Activated CD8-positive, alpha-beta T cell treated with anti-CD3 and anti-CD28 coated beads for 36 hours (primary cell): Measurements from ENCODE around the gene LCAT. TPM values are rescaled to one million over a fixed set of nuclear protein-coding genes. Genes with fewer than 3 reads are reported as not detected.

Experiments
- ATAC-seq: fragments of 200-7000 bp; cut with Tn5 transposase; one replicate; pipeline ENCODE4 v1.10.0; 2021; ENCODE audit warnings: mild to moderate bottlenecking, moderate library complexity
- CTCF ChIA-PET: fragments of 350-600 bp; sonication (Branson Sonifier 250); formaldehyde crosslinking; loops from one replicate; lab custom pipeline; 2021; ENCODE audit warnings: antibody characterized with exemption; lab: Charles Lee
- POLR2A ChIA-PET: fragments of 350-600 bp; sonication (Branson Sonifier 250); formaldehyde crosslinking; loops from one replicate; lab custom pipeline; 2021; ENCODE audit warnings: antibody characterized with exemption; lab: Charles Lee
- DNase-seq: peaks from one replicate; pipeline ENCODE4 v3.0.0-alpha.2; 2020
- H3K27ac Mint-ChIP-seq: one replicate; pipeline ENCODE4 v1.8.0; 2021; ENCODE audit warnings: mild to moderate bottlenecking, mixed read lengths
- H3K27me3 Mint-ChIP-seq: one replicate; pipeline ENCODE4 v1.8.0; 2021; ENCODE audit warnings: mixed read lengths
- H3K36me3 Mint-ChIP-seq: one replicate; pipeline ENCODE4 v1.8.0; 2021; ENCODE audit warnings: low read depth, mixed read lengths
- H3K4me1 Mint-ChIP-seq: one replicate; pipeline ENCODE4 v1.8.0; 2021; ENCODE audit warnings: low read depth, mixed read lengths
- H3K4me3 Mint-ChIP-seq: one replicate; pipeline ENCODE4 v1.8.0; 2021; ENCODE audit warnings: mild to moderate bottlenecking, moderate library complexity, mixed read lengths
- H3K9me3 Mint-ChIP-seq: one replicate; pipeline ENCODE4 v1.8.0; 2021; ENCODE audit warnings: mixed read lengths
- intact Hi-C: fragments of 100-400 bp; cut with micrococcal nuclease; formaldehyde crosslinking; loops from one replicate; pipeline ENCODE4 v1.10.0; 2022
- total RNA-seq, 2 experiments: library from RNA; stranded (reverse); gene quantifications; one replicate each; pipeline ENCODE4 v1.2.3, GENCODE V29; 2021
- TF ChIP-seq, protein P1 (sequence below): fragments of 200-600 bp; IDR thresholded peaks from one replicate; pipeline ENCODE4 v1.8.0; 2022; ENCODE audit warnings: antibody characterized with exemption, mild to moderate bottlenecking

LCAT gene
- total RNA-seq, 2 experiments from 2014 or later = 10.6 to 14.3 TPM

DNA sequence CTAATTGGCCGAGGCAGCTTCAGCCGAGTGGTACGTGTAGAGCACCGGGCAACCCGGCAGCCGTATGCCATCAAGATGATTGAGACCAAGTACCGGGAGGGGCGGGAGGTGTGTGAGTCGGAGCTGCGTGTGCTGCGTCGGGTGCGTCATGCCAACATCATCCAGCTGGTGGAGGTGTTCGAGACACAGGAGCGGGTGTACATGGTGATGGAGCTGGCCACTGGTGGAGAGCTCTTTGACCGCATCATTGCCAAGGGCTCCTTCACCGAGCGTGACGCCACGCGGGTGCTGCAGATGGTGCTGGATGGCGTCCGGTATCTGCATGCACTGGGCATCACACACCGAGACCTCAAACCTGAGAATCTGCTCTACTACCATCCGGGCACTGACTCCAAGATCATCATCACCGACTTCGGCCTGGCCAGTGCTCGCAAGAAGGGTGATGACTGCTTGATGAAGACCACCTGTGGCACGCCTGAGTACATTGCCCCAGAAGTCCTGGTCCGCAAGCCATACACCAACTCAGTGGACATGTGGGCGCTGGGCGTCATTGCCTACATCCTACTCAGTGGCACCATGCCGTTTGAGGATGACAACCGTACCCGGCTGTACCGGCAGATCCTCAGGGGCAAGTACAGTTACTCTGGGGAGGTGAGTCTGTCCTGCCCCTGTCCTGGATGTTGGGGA is 34.7 kb downstream of the LCAT start:
- POLR2A ChIA-PET = interaction anchor here (1.5 to 1.7 kb wide), 2 partner anchors 25 to 26 kb away, joined by 6 to 8 read pairs; partner anchors contain the start of gene NRN1L
- Mint-ChIP-seq H3K4me1 (peaks cover 22% of the 10 kb centered on the region), H3K36me3 (peaks cover 2% of the 10 kb centered on the region), H3K9me3 (no peaks in the 10 kb centered on the region), H3K27ac (peak overlapping the region; percentile 11), H3K27me3 (no peaks in the 10 kb centered on the region), H3K4me3 (no peak overlapping the region)
- intact Hi-C loops = no loop called here
- no peak for ATAC-seq
- no peak for DNase-seq
- CTCF ChIA-PET = interaction anchor here (1.1 to 7.2 kb wide), 2 partner anchors 9 to 24 kb away, joined by 3 to 45 read pairs; partner anchors contain the start of gene NRN1L
- TF ChIP-seq, protein P1, sequence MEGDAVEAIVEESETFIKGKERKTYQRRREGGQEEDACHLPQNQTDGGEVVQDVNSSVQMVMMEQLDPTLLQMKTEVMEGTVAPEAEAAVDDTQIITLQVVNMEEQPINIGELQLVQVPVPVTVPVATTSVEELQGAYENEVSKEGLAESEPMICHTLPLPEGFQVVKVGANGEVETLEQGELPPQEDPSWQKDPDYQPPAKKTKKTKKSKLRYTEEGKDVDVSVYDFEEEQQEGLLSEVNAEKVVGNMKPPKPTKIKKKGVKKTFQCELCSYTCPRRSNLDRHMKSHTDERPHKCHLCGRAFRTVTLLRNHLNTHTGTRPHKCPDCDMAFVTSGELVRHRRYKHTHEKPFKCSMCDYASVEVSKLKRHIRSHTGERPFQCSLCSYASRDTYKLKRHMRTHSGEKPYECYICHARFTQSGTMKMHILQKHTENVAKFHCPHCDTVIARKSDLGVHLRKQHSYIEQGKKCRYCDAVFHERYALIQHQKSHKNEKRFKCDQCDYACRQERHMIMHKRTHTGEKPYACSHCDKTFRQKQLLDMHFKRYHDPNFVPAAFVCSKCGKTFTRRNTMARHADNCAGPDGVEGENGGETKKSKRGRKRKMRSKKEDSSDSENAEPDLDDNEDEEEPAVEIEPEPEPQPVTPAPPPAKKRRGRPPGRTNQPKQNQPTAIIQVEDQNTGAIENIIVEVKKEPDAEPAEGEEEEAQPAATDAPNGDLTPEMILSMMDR = no peak

DNA sequence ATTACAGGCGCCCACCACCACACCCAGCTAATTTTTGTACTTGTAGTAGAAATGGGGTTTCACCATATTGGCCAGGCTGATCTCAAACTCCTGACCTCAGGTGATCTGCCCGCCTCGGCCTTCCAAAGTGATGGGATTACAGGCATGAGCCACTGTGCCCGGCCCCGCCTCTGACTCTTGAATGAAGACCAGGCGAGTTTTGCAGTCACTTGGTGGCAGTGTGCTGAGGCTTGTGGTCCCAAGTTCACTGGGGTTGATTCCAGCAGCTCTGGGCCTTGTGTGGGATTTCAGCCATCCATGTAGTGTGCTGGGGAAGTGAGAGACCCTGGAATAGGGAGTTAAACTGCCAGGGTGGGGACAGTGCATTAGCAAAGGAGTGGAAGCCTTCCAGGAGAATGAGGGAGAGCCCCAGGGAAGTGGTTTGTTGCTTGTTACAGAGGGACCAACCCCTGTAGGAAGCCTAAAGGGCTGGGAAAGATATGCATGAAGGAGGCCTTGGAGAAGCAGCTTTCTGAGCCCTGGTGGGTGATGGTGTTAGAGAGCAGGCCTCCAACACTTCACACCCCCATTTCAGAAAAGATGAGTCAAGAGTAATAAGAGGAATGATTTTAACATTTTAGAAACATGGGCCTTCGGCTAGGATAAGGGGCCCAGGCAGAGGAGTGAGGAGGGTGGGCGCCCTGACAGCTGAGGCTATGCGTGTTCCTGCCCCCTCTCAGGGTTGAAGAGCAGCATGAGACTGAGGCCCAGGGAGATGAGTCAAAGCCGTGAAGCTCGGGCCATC is 36.3 kb downstream of the LCAT start:
- CTCF ChIA-PET = interaction anchor here (0.8 to 7.2 kb wide), 6 partner anchors 14 to 91 kb away, joined by 3 to 45 read pairs (median 3); partner anchors contain the start of genes NRN1L and PSKH1
- TF ChIP-seq, protein P1 = no peak
- peak; percentile 43 for ATAC-seq
- POLR2A ChIA-PET = interaction anchor here (1.0 to 1.7 kb wide), 3 partner anchors 21 to 28 kb away, joined by 3 to 6 read pairs (median 4); no protein-coding TSS in a partner anchor
- DNase-seq = no peak
- H3K4me1 Mint-ChIP-seq = peaks cover 22% of the 10 kb centered on the region
- H3K27ac Mint-ChIP-seq = peak overlapping the region; percentile 50
- no peaks in the 10 kb centered on the region for H3K27me3 Mint-ChIP-seq
- intact Hi-C loops = no loop called here
- no peaks in the 10 kb centered on the region for H3K9me3 Mint-ChIP-seq
- H3K4me3 Mint-ChIP-seq = no peak overlapping the region
- H3K36me3 Mint-ChIP-seq = peaks cover 2% of the 10 kb centered on the region

DNA sequence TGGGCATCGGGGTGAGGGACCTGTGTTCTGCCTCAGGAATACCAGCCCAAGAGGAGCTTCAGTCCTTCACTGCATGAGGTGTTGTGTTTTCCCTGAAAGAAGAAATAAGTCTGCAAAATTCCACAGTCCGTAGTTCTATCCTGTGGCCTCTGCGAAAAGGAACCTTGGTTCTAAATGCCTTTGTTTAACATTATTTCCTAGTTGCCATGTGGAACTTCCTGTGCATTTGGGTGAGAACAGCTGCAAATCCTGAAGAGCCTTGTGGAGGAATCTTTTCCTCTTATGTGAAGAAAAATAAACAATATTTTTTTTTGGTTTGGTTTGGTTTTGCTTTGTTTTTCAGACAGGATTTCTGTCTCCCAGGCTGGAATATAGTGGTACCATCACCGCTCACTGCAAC is 41.1 kb downstream of the LCAT start:
- CTCF ChIA-PET = interaction anchor here (1.0 to 7.2 kb wide), 4 partner anchors 18 to 86 kb away, joined by 3 to 45 read pairs (median 6); partner anchors contain the start of gene NRN1L
- Mint-ChIP-seq H3K27ac (peak overlapping the region; percentile 3), H3K4me3 (no peak overlapping the region), H3K4me1 (peaks cover 10% of the 10 kb centered on the region), H3K36me3 (no peaks in the 10 kb centered on the region), H3K9me3 (no peaks in the 10 kb centered on the region), H3K27me3 (no peaks in the 10 kb centered on the region)
- no peak for DNase-seq
- intact Hi-C loops = no loop called here
- TF ChIP-seq, protein P1 = no peak
- ATAC-seq = no peak
- POLR2A ChIA-PET = no interaction called here

DNA sequence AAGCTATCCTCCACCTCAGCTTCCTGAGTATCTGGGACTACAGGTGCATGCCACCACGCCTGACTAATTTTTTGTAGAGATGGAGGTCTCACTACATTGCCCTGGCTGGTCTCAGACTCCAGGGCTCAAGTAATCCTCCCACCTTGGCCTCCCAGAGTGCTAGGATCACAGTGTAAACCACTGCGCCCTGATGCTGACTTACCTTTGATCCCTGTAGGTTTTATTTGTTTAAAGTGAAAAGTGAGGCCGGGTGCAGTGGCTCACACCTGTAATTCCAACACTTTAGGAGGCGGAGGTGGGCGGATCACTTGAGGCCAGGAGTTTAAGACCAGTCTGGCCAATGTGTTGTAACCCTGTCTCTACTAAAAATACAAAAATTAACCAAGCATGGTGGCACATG is 42.2 kb downstream of the LCAT start:
- DNase-seq (no peak), ATAC-seq (no peak)
- POLR2A ChIA-PET = no interaction called here
- CTCF ChIA-PET = interaction anchor here (2.2 kb wide), 1 partner anchor 18 kb away, joined by 9 read pairs; no protein-coding TSS in a partner anchor
- TF ChIP-seq, protein P1 = no peak
- intact Hi-C loops = no loop called here
- H3K4me3 Mint-ChIP-seq = no peak overlapping the region
- no peaks in the 10 kb centered on the region for H3K27me3 Mint-ChIP-seq
- no peak overlapping the region for H3K27ac Mint-ChIP-seq
- H3K9me3 Mint-ChIP-seq = no peaks in the 10 kb centered on the region
- H3K36me3 Mint-ChIP-seq = no peaks in the 10 kb centered on the region
- H3K4me1 Mint-ChIP-seq = peaks cover 12% of the 10 kb centered on the region
